Measurements from ENCODE around the gene OR6C2.
"Not testable (repeated sequence)": the region's sequence is repeated elsewhere in the genome, so short reads cannot be mapped to it uniquely, and the experiment has no call there.

OR6C2 gene

GRCh38 chr12:55472264-55472663 is 28.4 kb downstream of the OR6C2 start:
- no peak for DNase-seq (ENCODE audit: low spot score)

- not testable (repeated sequence) for DNase-seq (ENCODE audit: low spot score)
Observed at GRCh38 chr12:55479136-55479535, 35.3 kb downstream of the OR6C2 start.

- not testable (repeated sequence) for DNase-seq (ENCODE audit: low spot score)
Observed at GRCh38 chr12:55484284-55484683, 40.4 kb downstream of the OR6C2 start.

GRCh38 chr12:55492078-55492477 is 48.2 kb downstream of the OR6C2 start, which contains the start of gene OR6C68:
Gene OR6C68 (plus strand): TSS chr12:55492378. CDS start chr12:55492378, 0 bp downstream.
- no peak for DNase-seq (ENCODE audit: low spot score)

- no peak for DNase-seq (ENCODE audit: low spot score)
Observed at GRCh38 chr12:55495490-55495889, 51.6 kb downstream of the OR6C2 start.

GRCh38 chr12:55499231-55499630 is 55.4 kb downstream of the OR6C2 start:
- no peak for DNase-seq (ENCODE audit: low spot score)

- no peak for DNase-seq (ENCODE audit: low spot score)
Observed at GRCh38 chr12:55499810-55500252, 56.0 kb downstream of the OR6C2 start.

GRCh38 chr12:55501601-55502000 is 57.7 kb downstream of the OR6C2 start:
- DNase-seq (ENCODE audit: low spot score) = no peak

Data from iPS-NIHi11 (cell line).